ENCODE results near the gene CPNE5.
A peak's percentile ranks its signal among the peaks of the same experiment; 100 is the strongest.
"Not testable (repeated sequence)": the region's sequence is repeated elsewhere in the genome, so short reads cannot be mapped to it uniquely, and the experiment has no call there.

CPNE5 gene

DNA sequence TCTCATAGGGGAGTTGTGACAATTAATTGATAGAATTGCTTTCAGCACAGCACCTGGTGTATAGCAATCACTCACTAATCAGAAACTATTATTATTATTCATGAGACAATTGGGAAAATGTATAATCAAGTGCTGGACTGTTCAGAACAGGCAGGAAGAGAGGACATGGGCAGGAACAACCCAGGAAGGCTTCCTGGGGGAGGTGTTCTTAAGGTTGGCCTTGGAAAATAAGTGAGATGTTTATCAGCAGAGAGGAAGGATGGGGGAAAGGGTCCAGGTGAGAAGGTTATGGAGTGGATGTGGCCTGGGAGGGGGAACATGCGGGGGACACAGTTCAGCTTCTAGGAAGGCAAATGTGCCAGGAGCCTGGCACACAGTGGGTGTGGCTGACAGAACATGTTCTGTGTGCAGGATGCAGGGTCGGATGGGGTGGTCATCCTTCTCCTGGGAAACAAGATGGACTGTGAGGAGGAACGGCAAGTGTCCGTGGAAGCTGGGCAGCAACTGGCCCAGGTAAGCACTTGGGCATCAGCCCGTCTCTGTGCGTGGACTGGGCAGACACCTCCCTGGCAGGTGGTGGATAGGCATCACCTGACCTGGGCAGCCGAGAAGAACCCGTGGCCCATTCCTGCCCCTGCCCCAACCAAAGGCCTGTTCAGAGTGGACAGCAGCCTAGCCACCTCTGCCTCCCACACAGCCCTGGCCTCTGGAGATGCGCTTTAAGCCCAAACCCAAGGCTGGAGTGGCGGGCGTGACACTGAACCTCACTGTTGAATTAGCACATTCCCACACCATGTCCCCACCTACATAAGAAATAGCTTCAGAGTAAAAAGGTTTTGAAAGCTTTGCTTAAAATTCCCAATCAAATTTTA, 110.7 kb downstream of the CPNE5 start:
- FAIRE-seq = no peak
- no peak for DNase-seq (ENCODE audit: low spot score)

DNA sequence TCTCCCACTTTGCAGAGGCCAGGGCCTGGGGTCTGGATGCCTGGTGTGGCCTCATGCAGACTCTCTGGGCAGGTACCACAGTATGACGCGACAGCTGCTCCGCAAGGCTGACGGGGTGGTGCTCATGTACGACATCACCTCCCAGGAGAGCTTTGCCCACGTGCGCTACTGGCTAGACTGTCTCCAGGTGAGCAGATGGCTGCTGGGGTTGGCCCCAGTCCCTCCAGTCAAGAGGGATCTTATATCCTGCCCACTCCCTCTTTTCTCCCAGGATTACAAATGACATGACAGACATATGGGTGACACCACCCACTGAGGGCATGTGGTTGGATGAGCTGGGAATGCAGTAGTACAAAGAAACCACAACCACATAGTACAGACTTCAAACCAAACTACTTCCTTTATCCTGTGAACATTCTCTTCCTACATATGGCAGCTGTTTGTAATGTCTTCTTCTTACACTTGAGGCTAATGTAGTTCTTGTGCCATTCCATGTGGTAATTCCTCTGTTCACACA, 111.7 kb downstream of the CPNE5 start:
- no peak for DNase-seq (ENCODE audit: low spot score)
- no peak for FAIRE-seq

GRCh38 chr6:36725581-36725980, 113.7 kb downstream of the CPNE5 start:
- DNase-seq (ENCODE audit: low spot score) = no peak
- FAIRE-seq = no peak

GRCh38 chr6:36724514-36725390, 114.5 kb downstream of the CPNE5 start:
- DNase-seq (ENCODE audit: low spot score) (peak; percentile 83), FAIRE-seq (no peak)

GRCh38 chr6:36723992-36724391, 115.3 kb downstream of the CPNE5 start:
- not testable (repeated sequence) for DNase-seq (ENCODE audit: low spot score); FAIRE-seq

DNA sequence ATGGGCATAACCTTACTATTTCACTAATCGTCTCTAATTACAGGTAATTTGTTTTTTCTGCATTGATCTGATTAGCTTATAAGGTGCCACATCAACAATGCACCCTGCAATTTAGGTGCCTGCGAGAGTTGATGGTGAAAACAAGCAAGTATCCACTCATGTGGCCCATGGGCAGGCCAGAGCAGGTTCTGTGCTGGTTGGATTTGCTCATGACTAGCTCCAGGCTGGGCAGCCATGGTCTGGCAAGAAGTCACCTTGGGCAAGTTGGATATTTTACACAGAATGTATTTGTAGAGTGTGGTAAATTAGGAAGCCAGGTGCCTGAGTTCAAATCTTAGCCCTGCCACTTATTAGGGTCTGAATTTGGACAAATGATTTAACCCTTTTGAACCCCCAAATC, 116.4 kb downstream of the CPNE5 start:
- FAIRE-seq = no peak

GRCh38 chr6:36722365-36722764, 116.9 kb downstream of the CPNE5 start:
- FAIRE-seq (no peak), DNase-seq (ENCODE audit: low spot score) (no peak)

More for the DNA sequence above, 116.4 kb downstream of the CPNE5 start:
- no peak for DNase-seq (ENCODE audit: low spot score)

DNA sequence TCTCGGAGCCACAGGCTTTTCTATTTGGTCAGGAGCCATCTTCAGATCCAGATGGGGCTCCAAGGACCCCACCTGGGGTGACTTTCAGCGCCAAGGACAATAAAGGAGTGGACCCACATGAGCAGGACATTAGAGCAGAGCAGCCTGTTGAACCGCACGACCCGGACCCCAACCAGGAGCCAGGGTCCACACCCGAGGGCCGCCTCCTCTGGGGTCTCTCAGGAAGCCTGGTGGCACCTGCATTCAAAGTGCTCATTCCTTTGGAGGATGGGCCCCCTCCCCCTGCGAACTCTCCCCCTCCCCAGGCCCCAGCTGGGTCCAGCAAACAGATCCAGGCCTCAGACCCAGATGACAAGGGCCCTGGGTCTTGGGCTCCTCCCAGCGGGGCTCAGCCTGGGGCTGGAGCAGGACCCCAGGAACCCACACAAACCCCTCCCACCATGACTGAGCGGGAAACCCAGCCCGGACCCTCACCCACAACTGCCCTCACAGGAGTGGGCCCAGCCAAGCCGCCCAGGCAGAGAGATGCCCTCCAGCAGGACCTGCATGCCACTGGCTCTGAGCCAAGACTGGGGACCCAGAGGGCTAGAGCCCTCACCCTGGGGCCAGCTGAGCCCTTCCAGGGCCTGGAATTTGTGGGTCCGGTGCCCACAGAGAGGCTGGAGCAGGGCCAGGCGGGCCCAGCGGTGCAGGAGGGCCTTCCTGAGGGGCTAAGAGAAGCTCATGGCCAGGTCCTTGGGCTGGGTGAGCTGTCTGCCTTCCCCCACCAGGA, 117.7 kb downstream of the CPNE5 start:
- DNase-seq (ENCODE audit: low spot score) (no peak), FAIRE-seq (no peak)

DNA sequence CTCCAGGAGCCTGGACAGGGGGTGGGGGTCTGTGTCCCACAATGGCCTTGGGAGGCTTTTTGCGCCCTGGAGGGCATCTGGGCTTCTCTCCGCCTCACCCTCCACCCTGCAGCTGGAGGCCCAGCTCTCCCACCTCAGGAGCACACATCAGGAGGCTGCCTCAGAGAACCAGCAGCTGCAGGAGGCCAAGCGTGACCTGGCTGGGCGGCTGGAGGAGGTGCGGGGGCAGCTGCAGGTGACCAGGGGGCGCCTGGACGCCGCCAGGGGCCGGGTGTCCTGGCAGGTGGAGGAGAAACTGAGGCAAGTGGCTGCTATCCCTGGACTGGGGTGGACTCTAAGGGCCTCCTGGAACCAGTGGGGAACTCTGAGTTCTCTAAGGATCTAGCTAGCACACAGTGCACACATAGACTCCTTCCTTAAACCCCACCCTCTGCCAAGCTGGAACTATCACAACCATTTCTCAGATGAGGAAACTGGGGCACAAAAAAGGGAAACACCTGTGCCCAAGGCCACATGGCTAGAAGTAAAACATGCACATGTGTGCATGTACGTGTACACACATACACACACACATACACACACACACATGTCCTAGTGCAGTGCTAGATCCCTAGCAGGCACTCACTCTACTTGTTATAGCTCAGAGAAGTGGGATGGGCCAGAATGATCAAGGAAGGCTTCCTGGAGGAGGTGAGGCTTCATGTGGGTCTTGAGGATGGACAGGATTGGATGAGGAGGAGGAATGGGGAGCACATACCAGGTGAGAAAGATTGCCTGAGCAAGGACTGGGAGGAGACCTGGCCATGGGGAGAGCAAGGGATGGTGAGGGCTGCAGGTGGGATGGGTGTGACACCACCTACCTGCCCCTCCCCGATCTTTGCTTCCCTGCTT, 118.7 kb downstream of the CPNE5 start:
- no peak for DNase-seq (ENCODE audit: low spot score)
- FAIRE-seq = peak; percentile 53

- FAIRE-seq (no peak), DNase-seq (ENCODE audit: low spot score) (no peak)
Measured at GRCh38 chr6:36719126-36719525, 120.1 kb downstream of the CPNE5 start.

GRCh38 chr6:36718560-36718959, 120.7 kb downstream of the CPNE5 start:
- no peak for DNase-seq (ENCODE audit: low spot score)
- no peak for FAIRE-seq

- no peak for FAIRE-seq
- no peak for DNase-seq (ENCODE audit: low spot score)
Measured at GRCh38 chr6:36717871-36718540, 121.2 kb downstream of the CPNE5 start.

GRCh38 chr6:36717231-36717825, 121.9 kb downstream of the CPNE5 start:
- DNase-seq (ENCODE audit: low spot score) = no peak
- no peak for FAIRE-seq

GRCh38 chr6:36716476-36717093, 122.7 kb downstream of the CPNE5 start:
- FAIRE-seq = no peak

DNA sequence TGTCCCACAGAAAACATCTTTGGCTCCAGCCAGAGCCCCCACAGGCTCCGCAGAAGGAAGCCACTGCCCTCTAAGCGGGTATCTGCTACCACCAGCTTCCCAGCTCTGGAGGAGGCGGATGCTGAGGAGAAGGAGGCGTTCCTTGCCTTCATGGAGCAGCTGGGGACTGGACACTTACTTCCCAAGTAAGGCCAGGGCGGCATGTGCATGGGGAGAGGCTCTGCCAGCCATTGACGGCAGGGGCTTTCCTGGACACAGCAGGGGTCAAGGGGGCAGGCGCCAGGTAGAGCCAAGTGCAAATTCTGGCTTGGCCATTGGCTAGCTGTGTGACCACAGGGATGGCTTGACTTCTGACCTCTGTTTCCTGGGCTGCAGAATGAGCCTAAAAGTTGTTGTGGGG, 123.8 kb downstream of the CPNE5 start:
- FAIRE-seq (no peak), DNase-seq (ENCODE audit: low spot score) (no peak)

More at GRCh38 chr6:36716476-36717093, 122.7 kb downstream of the CPNE5 start:
- no peak for DNase-seq (ENCODE audit: low spot score)

GRCh38 chr6:36714511-36714910, 124.7 kb downstream of the CPNE5 start:
- FAIRE-seq (no peak), DNase-seq (ENCODE audit: low spot score) (no peak)

- FAIRE-seq (no peak), DNase-seq (ENCODE audit: low spot score) (no peak)
Measured at GRCh38 chr6:36713846-36714245, 125.4 kb downstream of the CPNE5 start.

- no peak for FAIRE-seq
Measured at GRCh38 chr6:36712816-36713215, 126.4 kb downstream of the CPNE5 start.

DNA sequence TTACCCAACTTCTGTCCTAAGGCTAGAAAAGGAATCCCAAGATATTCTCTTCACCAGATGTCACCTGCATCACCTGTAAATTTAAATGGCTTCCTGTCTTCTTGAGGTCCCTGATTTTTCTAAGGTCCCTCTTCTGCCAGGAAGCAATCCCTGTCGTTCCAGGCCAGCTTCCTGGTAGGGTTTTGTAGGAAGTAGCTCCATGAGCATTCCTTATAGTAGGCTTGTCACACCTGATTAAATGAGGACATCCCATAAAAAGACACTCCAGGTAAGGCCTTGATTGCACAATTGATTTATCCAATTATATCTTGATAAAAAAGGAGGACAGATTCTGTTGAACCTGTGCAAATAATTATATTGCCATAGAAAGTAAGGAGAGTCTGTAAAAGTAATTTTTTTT, 132.9 kb downstream of the CPNE5 start:
- FAIRE-seq (no peak), DNase-seq (ENCODE audit: low spot score) (no peak)

More at GRCh38 chr6:36712816-36713215, 126.4 kb downstream of the CPNE5 start:
- no peak for DNase-seq (ENCODE audit: low spot score)
